Panc1 (cell line): ENCODE results near the gene KCNQ1OT1. TPM values are rescaled to one million over a fixed set of nuclear protein-coding genes. Genes with fewer than 3 reads are reported as not detected.

Experiments
- ATAC-seq: fragments of 200-7000 bp; cut with Tn5 transposase; 2 replicates; pipeline ENCODE4 v1.9.1; 2020; ENCODE audit warnings: mild to moderate bottlenecking, moderate library complexity
- BruUV-seq: library from RNA; stranded (reverse); fragments of 400-500 nt; replicated peaks from 2 replicates; lab custom pipeline; 2021; lab: Mats Ljungman, UMichigan
- CTCF ChIA-PET: fragments of 300-600 bp; sonication (Branson Sonifier 250); formaldehyde crosslinking; loops from one replicate; lab custom pipeline; 2022; ENCODE audit warnings: antibody characterized with exemption; lab: Charles Lee
- POLR2A ChIA-PET: fragments of 300-600 bp; sonication (Branson Sonifier 250); formaldehyde crosslinking; loops from one replicate; lab custom pipeline; 2022; ENCODE audit warnings: antibody characterized with exemption; lab: Charles Lee
- DNase-seq: peaks from one replicate; pipeline ENCODE4 v3.0.0-alpha.2; 2010; ENCODE audit warnings: low read depth, low spot score
- H3K27ac ChIP-seq: 2 replicates; pipeline ENCODE4 v1.5.1; 2011; ENCODE audit warnings: mild to moderate bottlenecking, low read length, inconsistent platforms
- H3K27me3 ChIP-seq: fragments of 200-500 bp; sonication (Bioruptor generic); 2 replicates; pipeline ENCODE4 v1.6.0; 2014; ENCODE audit warnings: low read length, inconsistent platforms; ENCODE audit not compliant: control insufficient read depth, insufficient read depth
- H3K36me3 ChIP-seq: fragments of 200-500 bp; sonication (Bioruptor generic); 2 replicates; pipeline ENCODE4 v1.5.1; 2014; ENCODE audit warnings: inconsistent platforms, mild to moderate bottlenecking, low read length, moderate library complexity; ENCODE audit not compliant: control insufficient read depth, insufficient read depth
- H3K4me1 ChIP-seq: 2 replicates; pipeline ENCODE4 v1.5.1; 2011; ENCODE audit warnings: inconsistent platforms, mild to moderate bottlenecking, low read length, moderate library complexity; ENCODE audit not compliant: control insufficient read depth, insufficient read depth
- H3K4me3 ChIP-seq, 2 experiments: 2 replicates each; pipeline ENCODE4 v1.5.1; 2011 to 2012; ENCODE audit warnings: low read depth in 2 of 2, low read length in 2 of 2, mild to moderate bottlenecking in 2 of 2, inconsistent platforms in 1 of 2, moderate library complexity in 1 of 2
- H3K9me3 ChIP-seq: fragments of 200-500 bp; sonication (Bioruptor generic); 2 replicates; pipeline ENCODE4 v1.5.1; 2014; ENCODE audit warnings: low read depth, mild to moderate bottlenecking, inconsistent platforms, low read length, moderate library complexity; ENCODE audit not compliant: control insufficient read depth, insufficient read depth
- CTCF ChIP-seq: fragments of 450-650 bp; IDR thresholded peaks from 2 replicates; pipeline ENCODE4 v1.5.1; 2017; ENCODE audit warnings: mild to moderate bottlenecking
- POLR2AphosphoS5 ChIP-seq: IDR thresholded peaks from 2 replicates; pipeline ENCODE4 v1.6.1; 2012; ENCODE audit warnings: mild to moderate bottlenecking, low read depth, low read length, moderate library complexity
- REST ChIP-seq, 2 experiments: IDR thresholded peaks; 2 replicates each; pipeline ENCODE4 v1.6.1; 2011 to 2012; ENCODE audit warnings: low read depth in 2 of 2, control low read depth in 1 of 2, low read length in 1 of 2, mild to moderate bottlenecking in 1 of 2, moderate library complexity in 1 of 2; ENCODE audit not compliant: insufficient read depth in 1 of 2
- SIN3A ChIP-seq: IDR thresholded peaks from 2 replicates; pipeline ENCODE4 v1.6.1; 2012; ENCODE audit warnings: low read depth, mild to moderate bottlenecking, low read length, moderate library complexity, borderline replicate concordance; ENCODE audit not compliant: insufficient read depth
- TCF7L2 ChIP-seq: IDR thresholded peaks from 2 replicates; pipeline ENCODE4 v1.6.1; 2011; ENCODE audit warnings: mild to moderate bottlenecking, low read depth, low read length, inconsistent platforms
- in situ Hi-C: cut with HindIII; loops from 2 replicates; pipeline ENCODE4 v1.10.0; 2016; ENCODE audit warnings: low sequenced_read_pairs, low pct_unique_long_range_greater_than_20kb
- intact Hi-C: fragments of 100-400 bp; cut with micrococcal nuclease; formaldehyde crosslinking; loops from one replicate; pipeline ENCODE4 v1.10.0; 2022; ENCODE audit not compliant: unreplicated experiment
- total RNA-seq: library from RNA; stranded (reverse); gene quantifications from one replicate; pipeline ENCODE4 v1.2.1, GENCODE V29; 2021; ENCODE audit not compliant: unreplicated experiment

KCNQ1OT1 gene
- total RNA-seq, 1 experiment from 2014 or later: 1.3 TPM

DNA sequence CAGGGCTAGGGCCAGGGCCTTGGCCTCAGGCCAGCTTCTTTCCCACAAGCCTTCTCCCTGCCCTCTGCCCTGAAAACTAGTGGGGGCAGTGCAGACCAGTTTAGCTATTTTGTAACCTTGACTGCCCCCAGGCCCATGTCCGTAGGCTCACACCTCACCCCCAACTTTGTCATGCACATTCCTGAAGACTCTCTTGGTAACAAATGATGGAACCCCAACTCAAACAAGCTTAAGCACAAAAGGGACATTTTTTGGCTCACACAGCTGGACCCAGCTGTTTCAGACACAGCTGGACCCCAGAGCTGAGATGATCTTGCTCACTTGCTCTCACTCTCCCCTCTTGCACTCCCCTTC is 46.6 kb downstream of the KCNQ1OT1 start:
- Histone ChIP-seq H3K27ac (no peak overlapping the region), H3K27me3 (no peaks in the 10 kb centered on the region), H3K4me3 (no peak overlapping the region), H3K36me3 (no peaks in the 10 kb centered on the region), H3K9me3 (peaks cover 38% of the 10 kb centered on the region), H3K4me1 (no peaks in the 10 kb centered on the region)
- ATAC-seq (no peak), DNase-seq (no peak)
- in situ Hi-C loops (no loop called here), intact Hi-C loops (no loop called here)
- TF ChIP-seq CTCF (no peak), SIN3A (no peak)
- POLR2A ChIA-PET: no interaction called here
- no TSS peak for BruUV-seq
- CTCF ChIA-PET: no interaction called here

GRCh38 chr11:2652333-2653197 is 47.2 kb downstream of the KCNQ1OT1 start:
- in situ Hi-C loops: no loop called here
- TF ChIP-seq REST (IDR thresholded peaks at IDR 0.05; ENCODE audit: insufficient read depth in 1 of 2, low read depth in 2 of 2, low read length in 1 of 2) (no peak), CTCF (no peak), POLR2AphosphoS5 (no peak), TCF7L2 (no peak), SIN3A (no peak)
- Histone ChIP-seq H3K36me3 (no peaks in the 10 kb centered on the region), H3K9me3 (peaks cover 42% of the 10 kb centered on the region), H3K27ac (no peak overlapping the region), H3K4me3 (no peak overlapping the region), H3K4me1 (no peaks in the 10 kb centered on the region), H3K27me3 (no peaks in the 10 kb centered on the region)
- no TSS peak for BruUV-seq
- ATAC-seq: no peak
- intact Hi-C loops: no loop called here
- CTCF ChIA-PET: no interaction called here
- POLR2A ChIA-PET: no interaction called here
- no peak for DNase-seq
